ENCODE results near the gene XAF1. TPM values are rescaled to one million over a fixed set of nuclear protein-coding genes. Genes with fewer than 3 reads are reported as not detected.

The XAF1 gene
- total RNA-seq, 4 donors from 2014 or later: 6.7 to 15.5 (median 14.1) TPM

- TF ChIP-seq CTCF (IDR thresholded peaks at IDR 0.05) (no peak), EP300 (IDR thresholded peaks at IDR 0.05; ENCODE audit: low read depth) (no peak), POLR2AphosphoS5 (IDR thresholded peaks at IDR 0.05) (no peak)
- no peak for DNase-seq
- intact Hi-C loops (cut with DNase I; ENCODE audit: low total_unique reads) (no loop called here), in situ Hi-C loops (cut with MboI; ENCODE audit: low pct_ligation_motif_present in 1 of 4, low pct_unique_long_range_greater_than_20kb in 1 of 4, low sequenced_read_pairs in 3 of 4) (no loop called here)
- peaks cover 0 to 47% (median 15%) of the 10 kb centered on the region in 4 donors for H3K4me1 ChIP-seq
- H3K4me3 ChIP-seq: no peak overlapping the region
- no peaks in the 10 kb centered on the region for H3K9me3 ChIP-seq
- peak overlapping the region; percentile 64 to 83 (median 78) for H3K27ac ChIP-seq
- no peaks in the 10 kb centered on the region for H3K27me3 ChIP-seq
- WGBS, 2 donors (ENCODE audit: low coverage in 1 of 2): 84 to 100% methylated on average over 1 to 6 of the region's 6 CpGs
- H3K36me3 ChIP-seq: no peaks in the 10 kb centered on the region
These were observed 2.3 kb upstream of the XAF1 start for GRCh38 chr17:6753546-6753945.

- in situ Hi-C loops (cut with MboI; ENCODE audit: low pct_ligation_motif_present in 1 of 4, low pct_unique_long_range_greater_than_20kb in 1 of 4, low sequenced_read_pairs in 3 of 4) (no loop called here), intact Hi-C loops (cut with DNase I; ENCODE audit: low total_unique reads) (no loop called here)
- peak overlapping the region; percentile 77 to 91 (median 85) for H3K27ac ChIP-seq
- peaks cover 0 to 47% (median 15%) of the 10 kb centered on the region in 4 donors for H3K4me1 ChIP-seq
- H3K4me3 ChIP-seq: peak overlapping the region; percentile 35 to 68 (median 46)
- TF ChIP-seq CTCF (IDR thresholded peaks at IDR 0.05): no peak
- no peak for TF ChIP-seq EP300 (IDR thresholded peaks at IDR 0.05; ENCODE audit: low read depth)
- TF ChIP-seq POLR2A (IDR thresholded peaks at IDR 0.05): no peak
- TF ChIP-seq POLR2AphosphoS5 (IDR thresholded peaks at IDR 0.05): no peak
- no peaks in the 10 kb centered on the region for H3K36me3 ChIP-seq
- 73 to 75% methylated on average over 2 to 5 of the region's 5 CpGs for WGBS, 2 donors (ENCODE audit: low coverage in 1 of 2)
- no peaks in the 10 kb centered on the region for H3K9me3 ChIP-seq
- peak; percentile 14 for DNase-seq
- no peaks in the 10 kb centered on the region for H3K27me3 ChIP-seq
These were observed 565 bp upstream of the XAF1 start for GRCh38 chr17:6755281-6755680.

GRCh38 chr17:6756425-6757031 lies 682 bp downstream of the XAF1 start:
- Histone ChIP-seq H3K4me1 (peaks cover 0 to 47% (median 15%) of the 10 kb centered on the region in 4 donors), H3K27ac (peak overlapping the region; percentile 77 to 91 (median 85)), H3K36me3 (peaks cover 0 to 9% (median 0%) of the 10 kb centered on the region in 4 donors), H3K27me3 (no peaks in the 10 kb centered on the region), H3K9me3 (no peaks in the 10 kb centered on the region), H3K4me3 (peak overlapping the region; percentile 35 to 68 (median 46))
- in situ Hi-C loops (cut with MboI; ENCODE audit: low pct_ligation_motif_present in 1 of 4, low pct_unique_long_range_greater_than_20kb in 1 of 4, low sequenced_read_pairs in 3 of 4): no loop called here
- WGBS, 2 donors (ENCODE audit: low coverage in 1 of 2): 50 to 83% methylated on average over 4 to 13 of the region's 13 CpGs
- intact Hi-C loops (cut with DNase I; ENCODE audit: low total_unique reads): no loop called here
- DNase-seq: no peak
- TF ChIP-seq POLR2AphosphoS5 (IDR thresholded peaks at IDR 0.05) (no peak), CTCF (IDR thresholded peaks at IDR 0.05) (no peak), POLR2A (IDR thresholded peaks at IDR 0.05) (no peak), EP300 (IDR thresholded peaks at IDR 0.05; ENCODE audit: low read depth) (no peak)

GRCh38 chr17:6757747-6758146 lies 1.9 kb downstream of the XAF1 start:
- no peak for TF ChIP-seq POLR2A (IDR thresholded peaks at IDR 0.05)
- TF ChIP-seq CTCF (IDR thresholded peaks at IDR 0.05): no peak
- no peak for TF ChIP-seq EP300 (IDR thresholded peaks at IDR 0.05; ENCODE audit: low read depth)
- TF ChIP-seq POLR2AphosphoS5 (IDR thresholded peaks at IDR 0.05): no peak
- Histone ChIP-seq H3K9me3 (no peaks in the 10 kb centered on the region), H3K36me3 (peaks cover 0 to 9% (median 0%) of the 10 kb centered on the region in 4 donors), H3K4me3 (no peak overlapping the region), H3K27me3 (no peaks in the 10 kb centered on the region), H3K4me1 (peaks cover 0 to 38% (median 10%) of the 10 kb centered on the region in 4 donors), H3K27ac (no peak overlapping the region)
- intact Hi-C loops (cut with DNase I; ENCODE audit: low total_unique reads): no loop called here
- in situ Hi-C loops (cut with MboI; ENCODE audit: low pct_ligation_motif_present in 1 of 4, low pct_unique_long_range_greater_than_20kb in 1 of 4, low sequenced_read_pairs in 3 of 4): no loop called here
- no peak for DNase-seq
- 91 to 100% methylated on average over 1 to 2 of the region's 2 CpGs for WGBS, 2 donors (ENCODE audit: low coverage in 1 of 2)

Data from transverse colon (tissue), 4 donors.